HepG2 (cell line): ENCODE measurements around the gene SQOR.

Source experiments
- ASH2L ChIP-seq: fragments of 300-600, 200-600 bp; sonication (generic); IDR thresholded peaks from 2 replicates; pipeline ENCODE4 v1.7.0; 2017; ENCODE audit warnings: low read depth, mild to moderate bottlenecking, moderate library complexity, mixed read lengths, low read length; ENCODE audit not compliant: insufficient read length
- FOSL1 ChIP-seq: sonication (generic); formaldehyde crosslinking; IDR thresholded peaks from 2 replicates; pipeline ENCODE4 v1.9.0; 2021; ENCODE audit warnings: missing genetic modification reagents, borderline replicate concordance
- JUN ChIP-seq: sonication (generic); formaldehyde crosslinking; IDR thresholded peaks from 2 replicates; pipeline ENCODE4 v1.4.0; 2020; ENCODE audit warnings: mild to moderate bottlenecking, missing genetic modification reagents

DNA sequence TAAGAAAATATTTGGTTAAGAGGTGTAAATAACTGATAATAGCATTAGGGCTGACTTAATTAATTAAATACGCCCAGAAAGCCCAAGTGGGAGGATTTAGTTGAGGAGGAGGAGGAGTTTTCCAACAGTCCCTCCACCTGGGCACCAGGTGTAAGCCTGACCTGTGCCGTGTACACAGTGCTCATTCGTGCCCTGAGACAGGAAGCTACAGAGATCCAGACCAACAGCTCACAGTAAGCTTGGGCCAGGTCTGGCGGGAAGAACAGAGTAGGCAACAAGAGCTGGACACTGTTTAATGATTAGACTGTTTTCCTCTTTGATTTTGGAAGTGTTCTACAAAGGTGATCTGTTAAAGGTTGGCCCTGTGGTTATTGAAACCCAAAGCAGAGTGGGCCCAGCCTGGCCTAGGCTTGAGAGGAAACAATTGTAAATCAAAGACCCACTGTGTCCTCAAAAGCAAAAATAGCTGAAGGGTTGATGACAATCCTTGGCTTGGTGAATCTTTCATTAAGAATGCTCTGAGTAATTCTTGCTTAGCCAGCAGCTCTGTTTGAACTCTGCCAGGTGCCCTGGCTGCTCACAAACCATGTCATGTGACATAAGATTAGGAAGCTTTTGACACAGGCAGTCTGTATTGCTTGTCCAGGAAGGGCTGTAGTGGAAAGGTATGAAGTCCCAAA is 13.8 kb downstream of the SQOR start:
- no peak for TF ChIP-seq FOSL1 (CRISPR knock-in tag)
- TF ChIP-seq ASH2L: no peak
- TF ChIP-seq JUN (CRISPR knock-in tag): no peak
